ENCODE data around the gene BTBD7. TPM values are rescaled to one million over a fixed set of nuclear protein-coding genes. Genes with fewer than 3 reads are reported as not detected.

Gene BTBD7
- 29.9 and 30.3 TPM in 2 replicates for total RNA-seq

GRCh38 chr14:93332853-93333630, at the start of gene BTBD7:
Gene BTBD7 (minus strand): TSS chr14:93333036. CDS start chr14:93296051, 36,985 bp downstream.

GRCh38 chr14:93346926-93347721, 14.3 kb upstream of the BTBD7 start, which contains the start of gene COX8C:
Gene COX8C (plus strand): TSS chr14:93347182. CDS start chr14:93347269, 87 bp downstream.

GRCh38 chr14:93206793-93207467, 125.9 kb downstream of the BTBD7 start, which contains the start of the genes GON7 and UBR7:
Gene GON7 (minus strand): TSS chr14:93207065. CDS start chr14:93207037, 28 bp downstream.
Gene UBR7 (plus strand): TSS chr14:93207256. CDS start chr14:93207292, 36 bp downstream.

Other genes starting within 250 kb of the BTBD7 start
- gene ITPK1, start 217.1 kb downstream of the BTBD7 start, total RNA-seq: 11.6 and 11.9 TPM in 2 replicates
- 37.3 and 37.9 TPM in 2 replicates for gene MOAP1, start 148.1 kb downstream of the BTBD7 start, total RNA-seq
- 11.7 and 12.1 TPM in 2 replicates for gene LYSET, start 147.7 kb downstream of the BTBD7 start, total RNA-seq
- 16.5 and 20.4 TPM in 2 replicates for gene GON7, start 126.0 kb downstream of the BTBD7 start, total RNA-seq
- gene UBR7, start 125.8 kb downstream of the BTBD7 start, total RNA-seq: 39.8 and 52.1 TPM in 2 replicates
- gene COX8C, start 14.1 kb upstream of the BTBD7 start, total RNA-seq: not detected in 2 replicates
- gene UNC79, start 97.9 kb upstream of the BTBD7 start, total RNA-seq: under 0.01 TPM in 2 replicates

Data from dermis lymphatic vessel endothelial cell (primary cell).